Sciatic nerve (tissue), 2 donors: ENCODE data around the gene KBTBD2. TPM values are rescaled to one million over a fixed set of nuclear protein-coding genes. Genes with fewer than 3 reads are reported as not detected.
"Not testable (repeated sequence)": the region's sequence is repeated elsewhere in the genome, so short reads cannot be mapped to it uniquely, and the experiment has no call there.

Experiments
- ATAC-seq: fragments of 200-7000 bp; cut with Tn5 transposase; one replicate; pipeline ENCODE4 v1.9.1; 2020; ENCODE audit warnings: mild to moderate bottlenecking, moderate library complexity
- DNase-seq: peaks from one replicate; pipeline ENCODE4 v3.0.0-alpha.2; 2020; ENCODE audit warnings: low spot score
- intact Hi-C: fragments of 100-400 bp; cut with DNase I; formaldehyde crosslinking; loops from one replicate; pipeline ENCODE4 v1.14.2; 2022
- total RNA-seq: library from RNA; stranded (reverse); fragmentation: NEBNext Ultra II Directional; extraction: Animal tissue kit (Norgen Biotek cat#: 25700); gene quantifications from one replicate; pipeline ENCODE4 v1.2.1, GENCODE V29; 2021
- donor health status: DM: no; HTN: no; CAD: no.
- donor health status: DM: no; HTN: no; CAD: no.

KBTBD2 gene
- total RNA-seq, result 52.2 TPM

DNA sequence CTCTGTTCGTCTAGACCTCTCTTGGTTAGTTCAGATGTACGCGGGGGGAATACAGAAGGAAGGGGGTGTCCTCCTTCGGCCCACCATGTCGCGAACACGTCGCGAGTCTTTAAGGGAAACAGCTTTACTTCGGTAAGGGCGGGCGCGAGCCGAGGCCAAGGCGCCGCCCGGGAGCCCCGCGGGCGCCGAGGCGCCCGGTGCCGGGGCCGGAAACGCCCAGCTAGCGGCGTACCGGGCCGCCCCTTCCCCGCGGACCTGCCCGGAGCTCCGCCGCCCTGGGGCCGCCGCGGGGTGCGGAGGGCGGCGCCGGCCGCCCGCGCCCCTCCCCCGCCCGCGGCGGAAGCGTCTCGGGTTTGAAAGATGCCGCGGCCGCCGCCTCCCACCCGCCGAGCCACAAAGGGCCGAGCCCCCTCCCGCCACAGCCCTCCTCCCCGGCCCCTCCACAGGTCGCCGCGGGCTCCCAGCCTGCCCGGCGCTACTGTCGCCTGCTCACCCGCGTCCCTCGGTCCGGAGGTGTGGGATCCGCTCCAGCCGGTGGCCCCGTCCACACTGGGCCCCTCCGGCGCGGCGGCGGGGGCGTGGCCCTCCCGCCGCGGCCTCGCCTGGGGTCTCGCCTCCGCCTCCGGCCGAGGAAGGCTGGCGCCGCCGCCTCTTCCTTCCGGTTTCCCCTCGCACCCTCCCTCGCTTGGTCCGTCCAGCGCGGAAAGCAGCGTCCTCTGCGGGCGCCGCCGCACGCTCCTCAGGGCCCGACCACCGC is at the start of gene KBTBD2:
Gene KBTBD2 (minus strand): TSS at position 718 of the 757 bp plus-strand sequence. CDS start 12,156 bp downstream, outside the sequence.
- intact Hi-C loops, result no loop called here

DNA sequence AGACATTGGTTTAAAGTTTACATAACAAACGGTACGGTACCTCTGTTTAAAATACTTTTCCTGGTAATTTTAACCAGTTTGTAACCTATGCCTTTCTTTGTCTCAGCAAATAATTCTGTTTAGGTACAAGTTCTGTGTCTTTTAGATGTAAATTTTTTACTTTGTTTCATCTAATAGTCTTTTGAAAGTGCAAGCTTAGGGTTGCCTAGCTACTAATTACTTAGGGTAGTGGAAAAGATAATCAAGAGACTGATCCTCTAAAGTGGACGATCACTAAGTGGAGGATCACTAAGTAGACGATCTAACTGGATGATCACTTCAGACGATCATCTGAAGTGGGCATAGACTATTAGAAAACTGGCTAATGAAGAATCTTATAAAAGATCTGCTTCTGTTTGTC is 49.6 kb upstream of the KBTBD2 start:
- no peak for ATAC-seq
- DNase-seq, result no peak
- intact Hi-C loops, result no loop called here

More for the DNA sequence above, at the start of gene KBTBD2:
- ATAC-seq (peak; percentile 56), DNase-seq (peak; percentile 90)

DNA sequence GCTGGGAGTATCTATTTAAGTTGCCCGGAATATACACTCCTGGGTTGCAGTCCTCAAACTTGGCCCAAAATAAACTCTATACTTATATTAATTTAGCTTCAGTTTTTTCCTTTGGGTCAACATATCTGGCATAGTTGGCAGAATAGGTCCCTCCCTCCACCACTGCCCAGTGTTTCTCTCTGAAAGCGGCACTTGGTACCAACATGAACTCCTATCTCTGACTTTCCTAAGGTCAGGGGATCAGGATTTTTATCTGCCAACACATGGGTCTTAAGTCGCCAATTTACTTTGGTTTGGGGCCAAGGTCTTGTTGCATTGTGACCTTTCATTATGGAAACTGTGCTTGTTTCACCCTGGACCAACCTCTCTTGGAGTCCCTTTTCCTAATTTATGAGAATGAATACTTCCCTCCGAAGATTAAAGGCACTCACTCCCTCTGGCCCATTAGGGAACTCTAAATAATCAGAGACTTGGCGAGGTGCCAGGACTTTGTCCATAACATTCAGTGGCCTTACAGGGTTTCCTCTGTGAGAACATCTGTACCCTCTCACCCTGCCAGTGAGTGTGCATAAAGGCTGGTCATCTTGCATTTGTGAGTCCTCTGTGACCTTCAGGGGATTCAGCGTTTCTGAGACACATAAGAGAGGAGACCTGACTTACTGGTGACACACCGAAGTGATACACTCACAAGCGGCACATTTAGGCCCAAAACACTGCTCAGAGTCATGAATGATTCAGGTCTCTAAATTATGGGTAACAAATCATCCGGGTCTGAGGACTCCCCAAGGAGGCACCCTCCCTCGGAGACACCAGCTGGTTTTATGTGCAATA is 46.0 kb upstream of the KBTBD2 start:
- peak; percentile 17 for ATAC-seq
- intact Hi-C loops, result no loop called here
- peak; percentile 73 for DNase-seq

DNA sequence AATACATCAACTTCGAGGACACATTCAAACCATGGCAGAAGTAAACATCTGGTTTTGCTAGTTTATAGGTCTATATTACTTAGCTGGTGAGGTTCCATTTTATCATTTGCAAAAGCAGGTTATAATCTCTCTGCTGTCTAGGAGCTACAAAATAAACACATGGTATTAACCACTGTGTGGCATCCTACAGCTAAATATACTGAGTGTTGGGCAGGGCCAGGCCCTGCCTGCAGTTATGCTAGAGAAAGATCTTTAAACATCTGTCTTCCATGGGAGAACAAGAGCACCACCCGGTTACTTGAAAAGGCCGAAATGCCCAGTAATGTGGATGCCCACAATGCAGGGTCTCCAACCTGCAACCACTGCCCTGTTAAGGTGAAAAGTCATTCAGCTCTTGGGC is 45.1 kb upstream of the KBTBD2 start:
- intact Hi-C loops, result no loop called here
- no peak for ATAC-seq
- DNase-seq, result no peak

DNA sequence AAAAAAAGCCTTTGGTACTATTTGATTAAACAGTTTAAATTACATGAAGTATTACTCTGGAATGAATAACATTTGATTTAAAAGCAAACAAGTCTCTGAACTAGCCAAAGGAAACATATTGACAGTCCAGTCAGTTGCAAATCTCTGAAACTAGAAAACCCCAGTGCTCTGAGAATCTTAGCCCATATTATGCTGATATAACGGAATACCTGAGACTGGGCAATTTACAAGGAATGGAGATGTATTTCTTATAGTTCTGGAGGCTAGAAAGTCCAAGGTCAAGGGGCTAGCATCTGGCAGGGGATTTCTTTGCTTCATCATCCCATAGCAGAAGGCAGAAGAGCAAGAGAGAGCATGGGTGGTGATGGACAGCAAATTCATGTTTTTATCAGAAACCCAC is 44.0 kb upstream of the KBTBD2 start:
- ATAC-seq (no peak), DNase-seq (no peak)
- intact Hi-C loops, result no loop called here

DNA sequence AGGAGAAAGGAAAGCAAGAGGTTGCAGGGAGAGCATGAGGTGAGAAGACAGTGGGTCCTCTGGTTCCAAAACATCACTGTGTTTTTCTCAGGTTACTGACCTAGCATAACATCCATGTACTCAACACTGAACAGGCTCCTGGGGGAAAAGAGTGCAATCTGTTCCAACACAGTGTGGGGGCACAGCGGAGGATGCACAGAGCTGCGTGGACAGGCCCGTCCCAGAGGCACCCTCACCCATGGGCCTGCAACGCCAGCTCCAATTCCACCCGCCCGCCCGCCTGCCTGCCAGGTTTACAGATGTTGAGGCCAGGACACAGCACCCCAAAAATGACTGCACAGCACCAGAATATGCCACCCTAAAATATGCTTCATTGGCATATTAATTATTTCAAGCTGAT is 38.8 kb upstream of the KBTBD2 start:
- intact Hi-C loops, result no loop called here
- ATAC-seq (peak; percentile 62), DNase-seq (no peak)

GRCh38 chr7:32929430-32930143 is 38.0 kb upstream of the KBTBD2 start:
- DNase-seq (no peak), ATAC-seq (no peak)
- intact Hi-C loops, result no loop called here

DNA sequence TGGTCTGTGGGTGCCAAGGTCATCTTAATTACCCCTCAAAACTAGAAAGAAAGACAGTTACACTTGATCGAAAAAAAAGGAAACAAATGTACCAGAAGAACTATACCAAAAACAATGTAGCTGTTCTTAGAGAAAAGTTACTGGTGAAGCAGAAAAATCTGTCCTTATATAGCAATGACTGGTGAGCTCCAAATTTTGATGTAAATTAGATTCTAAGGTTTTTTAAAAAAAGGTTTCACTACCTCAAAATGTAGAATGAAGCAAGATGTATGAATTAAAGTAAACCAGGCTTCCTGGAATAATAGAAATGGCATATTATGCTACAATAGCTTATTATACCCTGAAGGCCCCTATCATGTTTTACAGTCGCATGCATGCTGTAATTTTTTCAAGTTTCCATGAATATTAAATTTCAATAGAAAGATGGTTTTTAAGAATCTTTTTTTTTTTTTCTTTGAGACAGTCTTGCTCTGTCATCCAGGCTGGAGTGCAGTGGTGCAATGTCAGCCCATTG is 37.3 kb upstream of the KBTBD2 start:
- intact Hi-C loops, result no loop called here
- no peak for ATAC-seq
- DNase-seq, result no peak

GRCh38 chr7:32921896-32922295 is 30.3 kb upstream of the KBTBD2 start:
- DNase-seq (no peak), ATAC-seq (no peak)
- intact Hi-C loops, result no loop called here

DNA sequence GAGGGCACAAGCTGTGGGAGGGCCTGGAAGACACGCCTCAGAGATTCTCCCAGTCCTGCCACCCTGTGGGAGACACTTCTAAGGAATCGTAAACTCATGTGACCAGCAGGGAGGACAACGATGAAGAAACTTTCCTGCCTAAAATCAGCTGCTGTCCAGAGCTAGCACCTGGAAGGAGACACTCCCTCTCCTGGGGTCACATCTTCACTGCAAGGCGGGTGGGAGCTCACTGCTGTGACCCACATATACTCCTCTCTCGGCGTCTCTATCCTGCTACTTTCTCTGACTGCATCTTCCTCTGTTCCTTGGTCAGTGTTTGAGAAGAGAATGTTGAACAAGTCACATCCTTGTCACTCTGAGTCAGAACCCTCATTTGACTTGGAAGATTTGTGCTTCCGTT is 25.4 kb upstream of the KBTBD2 start:
- DNase-seq, ATAC-seq, intact Hi-C loops: not testable (repeated sequence)

GRCh38 chr7:32916006-32916405 is 24.4 kb upstream of the KBTBD2 start:
- ATAC-seq, result no peak
- no peak for DNase-seq
- intact Hi-C loops, result no loop called here

DNA sequence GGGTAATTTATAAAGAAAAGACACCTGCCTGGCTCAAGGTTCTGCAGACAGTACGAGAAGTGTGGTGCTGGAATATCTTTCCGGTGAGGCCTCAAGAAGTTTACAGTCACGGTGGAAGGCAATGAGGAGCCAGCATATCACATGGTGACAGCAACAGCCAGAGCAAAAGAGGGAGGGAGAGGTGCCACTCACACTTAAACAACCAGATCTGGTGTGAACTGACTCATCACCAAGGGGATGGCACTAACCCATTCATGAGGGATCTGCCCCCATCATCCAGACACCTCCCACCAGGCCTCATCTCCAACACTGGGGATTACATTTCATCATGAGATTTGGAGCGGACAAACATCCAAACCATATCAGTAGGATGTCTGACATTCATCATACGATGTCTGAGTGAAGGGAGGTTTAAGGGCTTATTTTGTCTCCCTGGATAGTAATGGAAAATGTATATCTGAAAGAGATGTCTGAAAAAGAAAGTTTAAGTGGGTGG is 23.5 kb upstream of the KBTBD2 start:
- DNase-seq (no peak), ATAC-seq (no peak)
- intact Hi-C loops, result no loop called here

DNA sequence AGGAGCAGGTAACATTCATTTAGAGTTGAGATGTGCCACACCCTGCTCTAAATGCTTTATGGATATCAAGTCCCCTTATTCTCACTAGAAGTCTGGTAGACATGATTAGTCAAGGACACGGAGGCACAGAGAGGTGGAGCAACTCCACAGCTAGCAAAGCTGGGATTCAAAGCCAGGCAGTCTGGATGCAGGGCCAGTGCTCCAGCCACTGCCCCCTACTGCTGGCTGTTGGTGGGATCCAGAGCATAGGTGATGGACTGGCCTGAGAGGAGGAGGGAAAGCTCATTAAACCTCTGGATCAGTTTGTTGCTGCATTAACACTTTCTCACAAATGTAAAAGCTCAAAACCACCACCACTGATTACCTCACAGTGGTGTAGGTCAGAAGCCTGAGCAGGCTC is 22.6 kb upstream of the KBTBD2 start:
- ATAC-seq, result no peak
- no peak for DNase-seq
- intact Hi-C loops, result no loop called here

- intact Hi-C loops, result no loop called here
- no peak for DNase-seq
- no peak for ATAC-seq
These were observed 18.6 kb upstream of the KBTBD2 start for GRCh38 chr7:32910195-32910594.

DNA sequence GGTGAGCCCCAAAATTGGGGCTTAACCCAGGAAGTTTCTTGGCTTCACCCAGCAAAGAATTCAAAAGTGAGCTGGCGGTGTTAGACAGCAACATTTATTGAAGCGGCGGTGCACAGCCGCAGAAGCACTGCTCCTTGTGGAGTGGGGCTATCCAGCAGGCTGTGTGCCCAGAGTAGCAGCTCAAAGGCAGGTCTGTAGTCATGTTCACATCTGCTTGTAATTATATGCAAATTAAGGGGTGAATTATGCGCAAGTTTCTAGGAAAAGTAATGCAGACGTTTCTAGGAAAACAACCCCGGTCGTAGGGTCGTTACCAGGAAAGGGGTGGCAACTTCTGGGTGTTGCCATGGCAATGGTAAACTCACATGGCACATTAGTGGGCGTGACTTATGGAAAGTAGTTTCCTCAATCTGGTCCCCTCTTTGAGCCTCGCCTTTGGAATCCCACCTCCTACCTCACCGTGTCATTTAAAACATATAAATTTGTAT is 13.7 kb upstream of the KBTBD2 start:
- peak; percentile 75 for DNase-seq
- peak; percentile 98 for ATAC-seq
- intact Hi-C loops, result no loop called here

DNA sequence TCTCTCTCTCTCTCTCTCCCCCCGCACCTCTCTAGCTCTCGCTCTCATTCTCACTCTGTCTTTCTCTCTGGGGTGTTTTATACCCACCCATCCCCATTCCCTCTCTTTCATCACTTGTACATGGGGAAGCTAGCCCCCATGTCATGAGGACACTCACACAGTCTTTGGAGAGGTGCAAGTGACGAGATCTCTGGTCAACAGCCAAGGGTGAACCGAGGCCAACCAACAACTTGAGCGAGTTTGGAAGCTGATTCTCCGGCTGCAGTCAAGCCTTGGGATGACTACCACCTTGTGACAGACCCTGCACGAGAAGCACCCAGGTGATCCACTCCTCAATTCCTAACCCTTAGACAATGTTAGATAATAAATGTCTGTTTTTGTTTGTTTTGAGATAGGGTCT is 10.1 kb upstream of the KBTBD2 start:
- no peak for DNase-seq
- no peak for ATAC-seq

GRCh38 chr7:32900433-32900995 is 9.0 kb upstream of the KBTBD2 start:
- ATAC-seq (no peak), DNase-seq (no peak)
- intact Hi-C loops, result no loop called here

More for the DNA sequence above, 10.1 kb upstream of the KBTBD2 start:
- intact Hi-C loops, result no loop called here

- ATAC-seq, intact Hi-C loops: not testable (repeated sequence)
These were observed 5.8 kb upstream of the KBTBD2 start for GRCh38 chr7:32897376-32897775.

More at GRCh38 chr7:32897376-32897775, 5.8 kb upstream of the KBTBD2 start:
- not testable (repeated sequence) for DNase-seq
